Uterus (tissue), 2 donors: ENCODE results near the gene SPIB.

Experiments
- POLR2A ChIP-seq, 2 donors: fragments of 450-650 bp; IDR thresholded peaks; one replicate each; pipeline ENCODE4 v1.6.1; 2016; ENCODE audit warnings: antibody characterized with exemption in 2 of 2, mild to moderate bottlenecking in 1 of 2, moderate library complexity in 1 of 2
- TF ChIP-seq, protein P1 (sequence below), 4 experiments: fragments of 200-600 bp in 2 of 4; fragments of 450-650 bp in 2 of 4; sonication (generic) in 2 of 4; IDR thresholded peaks; one replicate each; pipeline ENCODE4 v1.5.1; 2016 to 2019; ENCODE audit warnings: antibody characterized with exemption in 4 of 4, mild to moderate bottlenecking in 2 of 4, moderate library complexity in 1 of 4

DNA sequence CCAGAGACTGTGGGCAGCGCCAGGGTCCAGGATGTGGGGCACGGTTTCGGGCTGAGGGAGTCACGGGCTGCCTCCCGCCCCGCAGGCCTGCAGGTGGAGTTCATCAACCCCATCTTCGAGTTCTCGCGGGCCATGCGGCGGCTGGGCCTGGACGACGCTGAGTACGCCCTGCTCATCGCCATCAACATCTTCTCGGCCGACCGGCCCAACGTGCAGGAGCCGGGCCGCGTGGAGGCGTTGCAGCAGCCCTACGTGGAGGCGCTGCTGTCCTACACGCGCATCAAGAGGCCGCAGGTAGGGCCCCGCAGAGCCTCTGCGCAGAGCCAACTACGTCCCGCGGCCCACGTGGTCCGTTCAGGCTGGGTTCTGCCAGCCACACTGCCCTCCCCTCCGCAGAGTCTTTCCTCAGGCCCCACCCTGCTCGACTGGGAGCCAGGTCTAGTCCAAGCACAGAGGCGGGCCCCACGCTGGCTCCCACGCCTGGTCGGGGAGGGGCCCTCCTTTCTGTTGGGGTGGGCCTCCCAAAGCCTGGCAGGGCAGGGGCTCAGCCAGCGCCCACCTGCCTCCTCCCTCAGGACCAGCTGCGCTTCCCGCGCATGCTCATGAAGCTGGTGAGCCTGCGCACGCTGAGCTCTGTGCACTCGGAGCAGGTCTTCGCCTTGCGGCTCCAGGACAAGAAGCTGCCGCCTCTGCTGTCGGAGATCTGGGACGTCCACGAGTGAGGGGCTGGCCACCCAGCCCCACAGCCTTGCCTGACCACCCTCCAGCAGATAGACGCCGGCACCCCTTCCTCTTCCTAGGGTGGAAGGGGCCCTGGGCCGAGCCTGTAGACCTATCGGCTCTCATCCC lies 36.6 kb upstream of the SPIB start:
- TF ChIP-seq, protein P1, sequence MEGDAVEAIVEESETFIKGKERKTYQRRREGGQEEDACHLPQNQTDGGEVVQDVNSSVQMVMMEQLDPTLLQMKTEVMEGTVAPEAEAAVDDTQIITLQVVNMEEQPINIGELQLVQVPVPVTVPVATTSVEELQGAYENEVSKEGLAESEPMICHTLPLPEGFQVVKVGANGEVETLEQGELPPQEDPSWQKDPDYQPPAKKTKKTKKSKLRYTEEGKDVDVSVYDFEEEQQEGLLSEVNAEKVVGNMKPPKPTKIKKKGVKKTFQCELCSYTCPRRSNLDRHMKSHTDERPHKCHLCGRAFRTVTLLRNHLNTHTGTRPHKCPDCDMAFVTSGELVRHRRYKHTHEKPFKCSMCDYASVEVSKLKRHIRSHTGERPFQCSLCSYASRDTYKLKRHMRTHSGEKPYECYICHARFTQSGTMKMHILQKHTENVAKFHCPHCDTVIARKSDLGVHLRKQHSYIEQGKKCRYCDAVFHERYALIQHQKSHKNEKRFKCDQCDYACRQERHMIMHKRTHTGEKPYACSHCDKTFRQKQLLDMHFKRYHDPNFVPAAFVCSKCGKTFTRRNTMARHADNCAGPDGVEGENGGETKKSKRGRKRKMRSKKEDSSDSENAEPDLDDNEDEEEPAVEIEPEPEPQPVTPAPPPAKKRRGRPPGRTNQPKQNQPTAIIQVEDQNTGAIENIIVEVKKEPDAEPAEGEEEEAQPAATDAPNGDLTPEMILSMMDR (IDR thresholded peaks at IDR 0.05), result no peak
- no peak for TF ChIP-seq POLR2A (IDR thresholded peaks at IDR 0.05)
